SHP77 (cell line): ENCODE measurements around the gene NHSL2.

Experiments used
- DNase-seq, 2 experiments: peaks; one replicate each; lab custom pipeline; 2025; lab: John Stamatoyannopoulos, UW

Gene NHSL2

GRCh38 chrX:72181178-72182125 is 270.8 kb downstream of the NHSL2 start, which contains the start of gene PIN4:
TSS of gene PIN4 (plus strand) at chrX:72181757. CDS start at chrX:72181786, 29 bp downstream.
- DNase-seq = peak; percentile 87 to 90

- DNase-seq = no peak
These were observed 272.3 kb downstream of the NHSL2 start for GRCh38 chrX:72182924-72183323.

GRCh38 chrX:72201836-72202536 is 291.3 kb downstream of the NHSL2 start:
- no peak for DNase-seq
